ENCODE data around the gene NPIPA1.
"Not testable (repeated sequence)": the region's sequence is repeated elsewhere in the genome, so short reads cannot be mapped to it uniquely, and the experiment has no call there.

DNA sequence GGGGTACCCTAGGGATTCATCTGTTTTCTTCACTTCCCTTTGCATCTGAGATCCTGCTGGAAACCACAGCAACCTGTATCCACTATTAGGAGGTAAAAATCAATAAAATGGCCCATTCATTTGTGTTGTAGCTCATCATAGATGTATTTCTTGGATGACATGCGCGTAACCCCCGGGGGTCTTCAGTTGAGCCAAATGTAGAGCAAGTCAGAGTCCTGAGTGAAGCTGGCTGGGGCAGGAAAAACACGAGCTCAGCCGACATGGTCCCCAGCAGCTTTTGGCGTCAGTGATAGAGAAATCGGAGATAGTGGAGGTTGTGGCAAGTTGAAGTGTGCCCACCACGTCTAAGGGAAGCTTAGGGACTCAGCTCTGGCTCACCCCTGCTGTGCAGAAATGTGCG is 41.2 kb upstream of the NPIPA1 start:
- TF ChIP-seq, protein P1, sequence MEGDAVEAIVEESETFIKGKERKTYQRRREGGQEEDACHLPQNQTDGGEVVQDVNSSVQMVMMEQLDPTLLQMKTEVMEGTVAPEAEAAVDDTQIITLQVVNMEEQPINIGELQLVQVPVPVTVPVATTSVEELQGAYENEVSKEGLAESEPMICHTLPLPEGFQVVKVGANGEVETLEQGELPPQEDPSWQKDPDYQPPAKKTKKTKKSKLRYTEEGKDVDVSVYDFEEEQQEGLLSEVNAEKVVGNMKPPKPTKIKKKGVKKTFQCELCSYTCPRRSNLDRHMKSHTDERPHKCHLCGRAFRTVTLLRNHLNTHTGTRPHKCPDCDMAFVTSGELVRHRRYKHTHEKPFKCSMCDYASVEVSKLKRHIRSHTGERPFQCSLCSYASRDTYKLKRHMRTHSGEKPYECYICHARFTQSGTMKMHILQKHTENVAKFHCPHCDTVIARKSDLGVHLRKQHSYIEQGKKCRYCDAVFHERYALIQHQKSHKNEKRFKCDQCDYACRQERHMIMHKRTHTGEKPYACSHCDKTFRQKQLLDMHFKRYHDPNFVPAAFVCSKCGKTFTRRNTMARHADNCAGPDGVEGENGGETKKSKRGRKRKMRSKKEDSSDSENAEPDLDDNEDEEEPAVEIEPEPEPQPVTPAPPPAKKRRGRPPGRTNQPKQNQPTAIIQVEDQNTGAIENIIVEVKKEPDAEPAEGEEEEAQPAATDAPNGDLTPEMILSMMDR (conservative IDR thresholded peaks at IDR 0.05 in 1 of 2, IDR thresholded peaks at IDR 0.05 in 1 of 2; ENCODE audit: low read depth in 1 of 2, low read length in 2 of 2) = not testable (repeated sequence)
- TF ChIP-seq EZH2 (IDR thresholded peaks at IDR 0.05; ENCODE audit: low read length, missing control alignments) = not testable (repeated sequence)
